SK-N-SH treated with all-trans-retinoic acid at 6 μM for 48 hours (cell line): ENCODE measurements around the gene MUC16.

Source experiments
- ATAC-seq: fragments of 200-7000 bp; cut with Tn5 transposase; 3 replicates; pipeline ENCODE4 v1.9.1; 2020; ENCODE audit warnings: mild to moderate bottlenecking, moderate library complexity
- ARNTL ChIP-seq: fragments of 450-650 bp; formaldehyde crosslinking; IDR thresholded peaks from 2 replicates; pipeline ENCODE4 v1.5.0; 2020; ENCODE audit warnings: low read depth, mild to moderate bottlenecking, moderate library complexity, borderline replicate concordance
- BACH2 ChIP-seq: fragments of 250-450 bp; sonication (Bioruptor Pico); IDR thresholded peaks from 2 replicates; pipeline ENCODE4 v1.9.0; 2021; ENCODE audit warnings: mild to moderate bottlenecking, borderline replicate concordance
- CSRNP3 ChIP-seq: fragments of 250-450 bp; sonication (Bioruptor Pico); IDR thresholded peaks from 2 replicates; pipeline ENCODE4 v1.5.1; 2021; ENCODE audit warnings: mild to moderate bottlenecking, moderate library complexity
- ESRRG ChIP-seq: fragments of 250-450 bp; sonication (Bioruptor Pico); IDR thresholded peaks from 2 replicates; pipeline ENCODE4 v1.6.1; 2021; ENCODE audit warnings: mild to moderate bottlenecking
- GLIS3 ChIP-seq: fragments of 250-450 bp; sonication (Bioruptor Pico); IDR thresholded peaks from 2 replicates; pipeline ENCODE4 v1.5.0; 2020; ENCODE audit warnings: mild to moderate bottlenecking, moderate library complexity
- ISL1 ChIP-seq: fragments of 250-450 bp; sonication (Bioruptor Pico); IDR thresholded peaks from 2 replicates; pipeline ENCODE4 v2.1.2; 2022; ENCODE audit warnings: mild to moderate bottlenecking, moderate library complexity
- OSR1 ChIP-seq: fragments of 250-450 bp; sonication (Bioruptor Pico); IDR thresholded peaks from 2 replicates; pipeline ENCODE4 v1.8.0; 2022; ENCODE audit warnings: moderate library complexity, mild to moderate bottlenecking, inconsistent platforms
- PATZ1 ChIP-seq: fragments of 250-450 bp; sonication (Bioruptor Pico); IDR thresholded peaks from 2 replicates; pipeline ENCODE4 v1.8.0; 2020; ENCODE audit warnings: mild to moderate bottlenecking, moderate library complexity, borderline replicate concordance
- POU6F1 ChIP-seq: fragments of 250-450 bp; sonication (Bioruptor Pico); IDR thresholded peaks from 2 replicates; pipeline ENCODE4 v1.8.0; 2021; ENCODE audit warnings: low read depth, mild to moderate bottlenecking, moderate library complexity, borderline replicate concordance
- PPARA ChIP-seq: fragments of 250-450 bp; sonication (Bioruptor Pico); IDR thresholded peaks from 2 replicates; pipeline ENCODE4 v1.5.0; 2020; ENCODE audit warnings: mild to moderate bottlenecking, borderline replicate concordance
- RARB ChIP-seq: fragments of 250-450 bp; sonication (Bioruptor Pico); IDR thresholded peaks from 2 replicates; pipeline ENCODE4 v1.8.0; 2021; ENCODE audit warnings: mild to moderate bottlenecking, moderate library complexity
- SNAI2 ChIP-seq: fragments of 250-450 bp; sonication (Bioruptor Pico); IDR thresholded peaks from 2 replicates; pipeline ENCODE4 v1.5.0; 2020; ENCODE audit warnings: mild to moderate bottlenecking, moderate library complexity
- TCF4 ChIP-seq: fragments of 250-450 bp; sonication (Bioruptor Pico); IDR thresholded peaks from 2 replicates; pipeline ENCODE4 v1.8.0; 2021; ENCODE audit warnings: mild to moderate bottlenecking, moderate library complexity, borderline replicate concordance
- TOX ChIP-seq: fragments of 250-450 bp; sonication (Bioruptor Pico); IDR thresholded peaks from 2 replicates; pipeline ENCODE4 v1.8.0; 2021; ENCODE audit warnings: mild to moderate bottlenecking, moderate library complexity, borderline replicate concordance
- TSHZ2 ChIP-seq: fragments of 250-450 bp; sonication (Bioruptor Pico); IDR thresholded peaks from 2 replicates; pipeline ENCODE4 v1.5.0; 2020; ENCODE audit warnings: mild to moderate bottlenecking, moderate library complexity
- ZFP30 ChIP-seq: fragments of 450-650 bp; formaldehyde crosslinking; IDR thresholded peaks from 2 replicates; pipeline ENCODE4 v1.5.0; 2022; ENCODE audit warnings: mild to moderate bottlenecking, moderate library complexity
- ZNF565 ChIP-seq: fragments of 450-650 bp; formaldehyde crosslinking; conservative IDR thresholded peaks from 2 replicates; pipeline ENCODE4 v1.5.0; 2020; ENCODE audit warnings: low read depth, mild to moderate bottlenecking, moderate library complexity
- ZNF70 ChIP-seq: fragments of 450-650 bp; formaldehyde crosslinking; IDR thresholded peaks from 2 replicates; pipeline ENCODE4 v1.5.0; 2020; ENCODE audit warnings: mild to moderate bottlenecking, moderate library complexity
- ZNF8 ChIP-seq: fragments of 450-650 bp; formaldehyde crosslinking; IDR thresholded peaks from 2 replicates; pipeline ENCODE4 v1.5.0; 2020; ENCODE audit warnings: mild to moderate bottlenecking, moderate library complexity

MUC16 gene

GRCh38 chr19:9046694-9047093 lies 36.5 kb upstream of the MUC16 start (continued):
- TF ChIP-seq CSRNP3 (CRISPR knock-in tag): no peak
- TF ChIP-seq ZFP30 (CRISPR knock-in tag): no peak
- TF ChIP-seq PPARA (CRISPR knock-in tag): no peak

GRCh38 chr19:9044449-9044848 lies 34.2 kb upstream of the MUC16 start:
- TF ChIP-seq GLIS3: no peak
- no peak for TF ChIP-seq TCF4 (CRISPR knock-in tag)
- no peak for TF ChIP-seq ARNTL (CRISPR knock-in tag)
- no peak for TF ChIP-seq PATZ1
- no peak for TF ChIP-seq RARB (CRISPR knock-in tag)
- no peak for ATAC-seq

GRCh38 chr19:9043524-9043923 lies 33.3 kb upstream of the MUC16 start:
- TF ChIP-seq TOX (CRISPR knock-in tag): no peak
- TF ChIP-seq BACH2: no peak
- no peak for ATAC-seq

- no peak for TF ChIP-seq ISL1
- no peak for TF ChIP-seq TCF4 (CRISPR knock-in tag)
- no peak for TF ChIP-seq OSR1 (CRISPR knock-in tag)
- no peak for TF ChIP-seq TSHZ2 (CRISPR knock-in tag)
- no peak for TF ChIP-seq RARB (CRISPR knock-in tag)
- TF ChIP-seq ZNF8: no peak
- no peak for TF ChIP-seq CSRNP3 (CRISPR knock-in tag)
- TF ChIP-seq ZFP30 (CRISPR knock-in tag): no peak
- no peak for TF ChIP-seq ZNF565
- no peak for TF ChIP-seq BACH2
- no peak for TF ChIP-seq ARNTL (CRISPR knock-in tag)
- TF ChIP-seq SNAI2 (CRISPR knock-in tag): no peak
- no peak for TF ChIP-seq PATZ1
- no peak for TF ChIP-seq TOX (CRISPR knock-in tag)
- TF ChIP-seq ESRRG (CRISPR knock-in tag): no peak
- TF ChIP-seq PPARA (CRISPR knock-in tag): no peak
- TF ChIP-seq ZNF70 (CRISPR knock-in tag): no peak
- TF ChIP-seq POU6F1 (CRISPR knock-in tag): no peak
- TF ChIP-seq GLIS3: no peak
- ATAC-seq: no peak
These were observed 30.8 kb upstream of the MUC16 start for GRCh38 chr19:9041023-9041422.
